Activated naive CD4-positive, alpha-beta T cell treated with Interleukin-2 at 50 U/mL for 16 hours (primary cell): ENCODE measurements around the gene OR6A2.
A peak's percentile ranks its signal among the peaks of the same experiment; 100 is the strongest.

ENCODE experiments used
- DNase-seq: peaks from one replicate; pipeline ENCODE4 v3.0.0-alpha.2; 2020

OR6A2 gene

DNA sequence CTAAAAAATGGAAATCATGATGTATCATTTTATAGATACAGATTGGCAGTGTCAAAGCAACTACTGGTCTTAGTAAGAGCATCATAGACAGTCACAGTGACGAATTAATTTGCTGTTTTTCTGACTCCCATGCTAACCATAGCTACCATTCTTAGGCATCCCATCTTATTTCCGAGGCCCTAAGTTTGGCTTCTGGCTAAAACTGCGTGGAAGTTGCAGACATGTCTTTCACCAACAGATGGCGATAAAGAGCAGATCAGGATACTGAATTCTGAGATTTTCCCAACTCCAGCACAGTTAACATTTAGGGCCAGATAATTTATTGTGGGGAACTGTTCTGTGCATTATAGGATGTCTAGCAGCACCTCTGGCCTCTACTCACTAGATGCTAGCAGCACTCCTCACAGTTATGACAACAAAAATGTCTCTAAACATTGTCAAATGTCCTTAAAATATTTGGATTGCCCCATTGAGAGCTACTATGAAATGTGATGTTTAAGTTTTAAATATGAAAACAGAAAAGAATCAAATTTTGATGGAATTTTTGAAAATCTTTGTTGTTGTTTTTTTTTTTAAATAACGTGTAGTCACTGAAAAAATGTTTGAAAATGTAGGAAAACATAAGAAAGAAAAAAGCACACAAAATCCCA, 44.1 kb downstream of the OR6A2 start:
- peak; percentile 29 for DNase-seq

DNA sequence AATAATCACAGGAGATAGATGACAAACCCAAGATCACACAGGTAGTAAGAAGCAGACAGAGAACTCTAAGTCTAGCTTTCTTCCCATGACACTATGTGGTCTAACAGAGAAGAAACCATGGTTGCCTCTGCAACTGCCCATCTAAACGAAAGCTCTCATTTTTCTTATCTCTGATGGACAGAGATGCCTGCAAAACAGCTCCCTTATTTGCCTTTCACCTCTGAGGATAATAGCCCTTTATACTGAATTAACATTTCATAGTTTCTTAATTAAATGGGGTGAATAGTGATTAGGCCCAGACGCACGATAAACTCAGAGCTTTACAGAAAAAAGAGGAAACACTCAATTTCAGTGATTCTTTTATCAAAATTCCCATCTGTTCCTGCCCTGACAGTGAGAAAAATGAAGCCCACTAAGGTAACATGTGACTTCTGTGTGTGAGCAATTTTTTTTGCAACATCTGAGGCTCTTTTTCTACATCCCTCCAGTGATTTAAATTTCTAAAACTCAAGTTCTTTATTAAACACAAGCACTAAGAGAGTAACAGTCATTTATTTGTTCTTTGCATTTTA, 52.3 kb downstream of the OR6A2 start:
- no peak for DNase-seq

GRCh38 chr11:6746626-6747025, 52.9 kb downstream of the OR6A2 start:
- no peak for DNase-seq

GRCh38 chr11:6746086-6746618, 53.3 kb downstream of the OR6A2 start:
- DNase-seq = peak; percentile 42

DNA sequence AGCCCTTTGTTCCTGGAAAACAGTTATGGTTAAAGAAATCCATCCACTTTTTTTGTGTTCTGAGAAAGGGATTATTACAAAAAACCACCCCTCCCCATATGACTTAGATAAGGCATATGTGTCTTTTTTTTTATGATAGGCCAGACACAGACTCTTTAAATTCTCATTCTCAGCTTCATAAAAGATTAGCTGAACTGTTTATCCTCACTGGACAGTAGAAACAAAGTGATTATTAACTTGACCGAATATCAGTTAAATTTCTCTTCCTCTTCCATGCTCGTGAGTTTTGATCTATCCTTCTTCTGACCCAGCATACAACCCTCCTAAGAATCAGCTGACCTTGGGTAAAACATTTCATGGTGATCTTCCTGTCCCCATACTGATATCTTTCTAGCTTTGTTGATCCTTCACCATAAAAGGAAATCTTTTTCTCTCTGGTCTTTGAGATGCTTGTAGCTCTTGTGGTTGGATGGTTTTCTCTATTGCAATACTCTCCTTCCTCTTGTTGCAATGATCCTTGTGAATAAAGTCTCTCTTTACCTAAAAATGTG, 53.9 kb downstream of the OR6A2 start:
- DNase-seq = no peak

DNA sequence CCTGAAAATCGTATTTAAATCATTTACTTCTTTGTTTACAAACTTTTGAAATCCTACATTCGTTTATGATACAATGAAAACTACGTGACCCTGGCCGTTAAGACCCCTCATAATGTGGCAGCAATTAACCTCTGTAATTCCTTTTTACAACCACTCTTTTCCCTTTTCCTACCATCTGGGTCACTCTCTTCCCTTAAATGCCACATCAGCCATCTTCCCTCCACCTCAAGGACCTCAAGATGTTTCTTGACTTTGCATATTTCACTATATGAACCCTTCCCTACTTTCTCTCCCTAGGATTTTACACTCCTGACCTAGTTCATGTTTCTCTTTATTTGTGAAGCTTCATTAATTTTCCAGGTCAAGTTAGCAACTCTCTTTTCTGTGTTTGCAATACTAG, 54.5 kb downstream of the OR6A2 start:
- DNase-seq = no peak

GRCh38 chr11:6742260-6742659, 57.2 kb downstream of the OR6A2 start:
- DNase-seq = peak; percentile 36
